ENCODE data around the gene LCP2.

LCP2 gene

DNA sequence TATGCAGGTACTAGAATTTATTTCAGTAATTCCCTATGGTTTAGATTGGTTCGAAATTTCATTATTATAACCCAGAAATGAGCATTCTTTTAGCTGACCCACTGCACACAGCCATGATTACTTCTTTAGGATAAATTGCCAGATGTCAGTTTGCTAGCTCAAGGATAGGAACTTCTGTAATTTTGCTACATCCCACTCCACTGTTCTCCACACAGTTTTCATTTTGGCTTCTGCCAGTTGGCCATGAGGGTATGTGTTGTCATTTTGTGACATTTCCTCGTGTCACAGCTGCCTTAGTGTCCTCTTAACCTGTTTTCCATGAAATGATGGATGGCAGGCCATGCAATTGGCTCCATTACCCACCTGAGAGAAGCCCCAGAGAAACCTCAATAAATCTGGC lies 16.2 kb upstream of the LCP2 start:
- no peak overlapping the region for H3K27ac ChIP-seq (ENCODE audit: low read length)
- no peak overlapping the region for H3K9ac ChIP-seq (ENCODE audit: low read length)
- no peaks in the 10 kb centered on the region for H3K9me3 ChIP-seq (ENCODE audit: control insufficient read depth, low read depth, low read length)
- H3K4me1 ChIP-seq (ENCODE audit: control insufficient read depth, low read depth, low read length), result peaks cover 13% of the 10 kb centered on the region
- no peaks in the 10 kb centered on the region for H3K27me3 ChIP-seq (ENCODE audit: control insufficient read depth, insufficient read depth, low read length)
- no peaks in the 10 kb centered on the region for H3K36me3 ChIP-seq (ENCODE audit: control insufficient read depth, low read depth, low read length)
- H3K4me3 ChIP-seq (ENCODE audit: low read length), result no peak overlapping the region

- no peak overlapping the region for H3K9ac ChIP-seq (ENCODE audit: low read length)
- H3K27ac ChIP-seq (ENCODE audit: low read length), result no peak overlapping the region
- H3K4me1 ChIP-seq (ENCODE audit: control insufficient read depth, low read depth, low read length), result peaks cover 13% of the 10 kb centered on the region
- H3K4me3 ChIP-seq (ENCODE audit: low read length), result no peak overlapping the region
- no peaks in the 10 kb centered on the region for H3K27me3 ChIP-seq (ENCODE audit: control insufficient read depth, insufficient read depth, low read length)
- no peaks in the 10 kb centered on the region for H3K9me3 ChIP-seq (ENCODE audit: control insufficient read depth, low read depth, low read length)
- no peaks in the 10 kb centered on the region for H3K36me3 ChIP-seq (ENCODE audit: control insufficient read depth, low read depth, low read length)
Measured at GRCh38 chr5:170313344-170313743, 15.8 kb upstream of the LCP2 start.

DNA sequence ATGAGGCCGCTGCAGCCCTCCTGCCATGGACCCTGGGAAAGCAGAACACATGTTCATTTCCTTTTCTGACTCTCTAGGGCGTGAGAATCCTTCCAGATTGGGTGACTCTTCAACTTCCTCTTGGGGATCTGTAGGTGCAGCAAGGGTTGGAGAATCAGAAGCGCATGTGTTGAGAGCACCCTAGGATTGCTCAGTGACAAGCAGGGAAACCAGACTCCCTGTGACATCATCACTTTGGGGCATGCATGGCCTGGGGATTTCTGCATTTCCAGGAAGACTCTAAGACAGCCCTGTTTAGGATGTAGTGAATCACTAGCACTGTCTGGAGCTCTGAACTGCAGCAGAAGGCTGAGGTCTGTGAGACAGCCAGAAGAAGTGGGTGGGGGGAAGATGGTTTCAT lies 15.1 kb upstream of the LCP2 start:
- Histone ChIP-seq H3K9ac (ENCODE audit: low read length) (no peak overlapping the region), H3K9me3 (ENCODE audit: control insufficient read depth, low read depth, low read length) (no peaks in the 10 kb centered on the region), H3K4me3 (ENCODE audit: low read length) (no peak overlapping the region), H3K27me3 (ENCODE audit: control insufficient read depth, insufficient read depth, low read length) (no peaks in the 10 kb centered on the region), H3K4me1 (ENCODE audit: control insufficient read depth, low read depth, low read length) (peaks cover 16% of the 10 kb centered on the region), H3K27ac (ENCODE audit: low read length) (no peak overlapping the region), H3K36me3 (ENCODE audit: control insufficient read depth, low read depth, low read length) (no peaks in the 10 kb centered on the region)

- Histone ChIP-seq H3K27me3 (ENCODE audit: control insufficient read depth, insufficient read depth, low read length) (no peaks in the 10 kb centered on the region), H3K36me3 (ENCODE audit: control insufficient read depth, low read depth, low read length) (no peaks in the 10 kb centered on the region), H3K4me1 (ENCODE audit: control insufficient read depth, low read depth, low read length) (peaks cover 16% of the 10 kb centered on the region), H3K4me3 (ENCODE audit: low read length) (no peak overlapping the region), H3K9ac (ENCODE audit: low read length) (no peak overlapping the region), H3K9me3 (ENCODE audit: control insufficient read depth, low read depth, low read length) (no peaks in the 10 kb centered on the region), H3K27ac (ENCODE audit: low read length) (no peak overlapping the region)
Measured at GRCh38 chr5:170312301-170312595, 14.7 kb upstream of the LCP2 start.

DNA sequence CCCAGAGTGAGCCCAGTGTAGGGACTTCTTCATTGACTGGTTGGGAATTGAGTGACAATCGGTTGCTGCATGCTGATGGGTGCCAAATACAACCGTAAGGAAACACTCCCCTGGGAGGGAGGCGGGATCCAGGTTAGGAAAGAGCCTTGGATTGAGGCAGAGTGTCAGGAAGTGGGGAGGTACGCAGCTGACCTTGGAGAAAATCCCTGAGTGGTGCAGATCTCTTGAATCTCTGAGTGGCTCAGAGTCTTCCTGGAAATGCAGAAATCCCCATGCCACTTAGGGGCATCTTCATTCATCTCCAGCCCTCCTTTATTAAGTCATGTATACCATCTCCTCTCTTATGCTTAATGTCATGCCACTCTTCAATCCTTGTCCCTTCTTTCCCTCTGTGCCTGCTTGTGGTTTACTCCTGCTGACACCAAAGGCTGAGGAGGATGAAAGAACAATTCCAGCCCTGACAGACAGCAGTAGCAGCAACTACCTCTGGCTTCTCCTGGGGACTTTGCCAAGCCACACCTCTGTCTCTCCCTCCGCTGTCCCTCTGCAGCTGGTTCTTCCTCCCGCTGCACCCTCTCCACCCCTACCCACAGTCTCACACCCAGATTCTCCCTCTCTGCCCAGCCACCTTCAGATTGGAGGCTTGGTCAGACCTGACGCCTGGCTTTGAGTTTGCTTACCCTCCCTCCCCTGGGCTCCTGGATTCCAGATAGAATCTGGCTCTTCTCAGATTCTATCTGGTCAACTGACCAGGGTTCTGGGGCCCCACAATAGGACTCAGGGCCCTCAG lies 14.1 kb upstream of the LCP2 start:
- Histone ChIP-seq H3K27me3 (ENCODE audit: control insufficient read depth, insufficient read depth, low read length) (no peaks in the 10 kb centered on the region), H3K4me3 (ENCODE audit: low read length) (no peak overlapping the region), H3K9me3 (ENCODE audit: control insufficient read depth, low read depth, low read length) (no peaks in the 10 kb centered on the region), H3K36me3 (ENCODE audit: control insufficient read depth, low read depth, low read length) (no peaks in the 10 kb centered on the region), H3K27ac (ENCODE audit: low read length) (no peak overlapping the region), H3K4me1 (ENCODE audit: control insufficient read depth, low read depth, low read length) (peaks cover 16% of the 10 kb centered on the region), H3K9ac (ENCODE audit: low read length) (no peak overlapping the region)

DNA sequence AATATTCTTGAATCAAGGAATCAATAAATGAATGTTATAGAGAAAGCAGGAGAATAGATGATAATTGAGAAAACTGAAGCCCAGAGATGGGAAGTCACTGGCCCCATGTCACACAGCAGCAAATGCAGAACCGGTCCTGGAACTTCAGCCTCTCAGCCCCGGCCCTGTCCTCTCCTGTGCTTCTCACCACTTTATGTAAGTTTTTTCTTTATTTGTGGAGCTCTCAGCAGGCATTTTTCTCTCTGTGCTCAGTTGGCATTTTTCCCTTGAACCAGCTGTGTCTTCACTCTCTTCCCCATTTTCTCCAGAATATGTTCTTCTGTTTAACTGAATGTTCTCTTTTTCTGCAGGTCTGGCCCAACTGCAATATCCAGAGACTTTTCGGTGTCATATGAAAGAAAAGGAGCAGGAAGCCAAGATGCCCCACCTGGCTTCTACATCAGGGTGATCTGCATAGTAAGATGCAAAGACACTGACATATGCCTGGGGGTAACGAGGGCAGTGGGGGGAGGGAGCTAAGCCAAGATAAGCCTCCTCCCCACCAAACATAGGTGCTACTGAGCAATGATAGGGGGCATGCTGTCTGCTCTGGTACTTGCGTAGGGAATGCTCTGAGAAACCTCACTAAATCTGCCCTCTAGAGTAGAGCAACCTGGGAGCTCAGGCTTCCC lies 12.8 kb upstream of the LCP2 start:
- Histone ChIP-seq H3K36me3 (ENCODE audit: control insufficient read depth, low read depth, low read length) (no peaks in the 10 kb centered on the region), H3K9ac (ENCODE audit: low read length) (no peak overlapping the region), H3K27ac (ENCODE audit: low read length) (no peak overlapping the region), H3K4me3 (ENCODE audit: low read length) (no peak overlapping the region), H3K27me3 (ENCODE audit: control insufficient read depth, insufficient read depth, low read length) (no peaks in the 10 kb centered on the region), H3K4me1 (ENCODE audit: control insufficient read depth, low read depth, low read length) (peaks cover 11% of the 10 kb centered on the region), H3K9me3 (ENCODE audit: control insufficient read depth, low read depth, low read length) (no peaks in the 10 kb centered on the region)

DNA sequence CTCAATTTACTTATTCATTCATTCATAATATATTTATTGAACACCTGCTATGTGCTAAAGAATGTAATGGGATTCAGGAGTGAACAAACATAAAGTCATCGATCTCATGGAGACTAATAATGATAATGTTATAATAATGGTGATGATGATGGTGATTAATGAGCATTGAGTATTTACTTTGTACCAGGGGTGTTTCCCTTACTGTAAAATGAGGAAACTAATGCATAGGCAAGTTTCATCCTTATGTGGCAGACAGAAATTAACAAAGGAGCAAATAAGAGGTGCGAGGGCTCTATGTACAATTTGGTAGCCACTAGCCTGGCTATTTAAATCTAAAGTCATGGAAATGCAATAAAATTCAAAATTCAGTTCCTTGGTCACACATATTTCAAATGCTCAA lies 11.1 kb upstream of the LCP2 start:
- no peaks in the 10 kb centered on the region for H3K36me3 ChIP-seq (ENCODE audit: control insufficient read depth, low read depth, low read length)
- H3K4me1 ChIP-seq (ENCODE audit: control insufficient read depth, low read depth, low read length), result peaks cover 3% of the 10 kb centered on the region
- H3K4me3 ChIP-seq (ENCODE audit: low read length), result no peak overlapping the region
- no peaks in the 10 kb centered on the region for H3K9me3 ChIP-seq (ENCODE audit: control insufficient read depth, low read depth, low read length)
- no peaks in the 10 kb centered on the region for H3K27me3 ChIP-seq (ENCODE audit: control insufficient read depth, insufficient read depth, low read length)
- no peak overlapping the region for H3K9ac ChIP-seq (ENCODE audit: low read length)
- H3K27ac ChIP-seq (ENCODE audit: low read length), result no peak overlapping the region

DNA sequence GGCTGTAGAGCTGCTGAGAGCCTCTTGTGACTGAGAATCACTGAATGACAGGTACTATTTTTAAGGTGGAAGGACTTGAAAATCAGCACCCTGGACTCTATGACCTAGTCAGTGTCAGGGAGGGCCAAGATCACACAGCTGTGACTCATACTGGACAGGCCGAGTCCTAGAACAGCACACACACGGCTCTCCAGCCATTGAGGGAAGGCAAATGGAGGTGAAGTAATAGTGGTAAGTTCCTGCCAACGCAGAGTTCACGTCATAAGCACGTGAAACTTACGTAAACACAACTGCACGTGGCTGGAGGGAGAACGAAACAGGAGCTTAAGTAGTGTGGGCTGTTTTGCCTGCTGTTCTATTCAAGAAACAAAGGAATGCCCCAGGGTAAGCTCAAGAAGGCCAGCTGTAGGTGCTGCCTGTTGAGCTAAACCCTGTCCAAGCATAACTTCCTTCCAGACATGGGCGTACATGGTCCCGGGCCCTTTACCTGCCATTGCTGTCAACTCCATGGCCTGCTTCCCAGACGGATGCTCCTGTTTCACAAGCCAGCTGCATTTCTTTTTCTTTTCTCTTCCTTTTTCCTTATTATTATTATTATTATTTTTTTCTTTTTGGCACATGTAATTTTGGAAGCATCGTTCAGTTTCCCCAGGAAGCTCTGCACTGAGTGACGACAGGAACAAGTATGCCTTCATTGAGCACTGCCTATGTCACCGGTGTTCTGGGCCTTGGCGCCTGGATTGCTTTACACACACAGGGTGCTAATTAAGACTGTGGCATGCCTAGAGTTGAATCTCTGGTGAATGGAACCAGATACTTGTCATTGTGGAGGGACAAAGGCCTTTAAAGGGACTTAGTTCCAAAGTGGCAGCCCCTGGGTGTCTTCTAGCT lies 10.2 kb upstream of the LCP2 start:
- H3K36me3 ChIP-seq (ENCODE audit: control insufficient read depth, low read depth, low read length), result no peaks in the 10 kb centered on the region
- H3K4me1 ChIP-seq (ENCODE audit: control insufficient read depth, low read depth, low read length), result peaks cover 6% of the 10 kb centered on the region
- H3K27me3 ChIP-seq (ENCODE audit: control insufficient read depth, insufficient read depth, low read length), result no peaks in the 10 kb centered on the region
- no peak overlapping the region for H3K9ac ChIP-seq (ENCODE audit: low read length)
- H3K27ac ChIP-seq (ENCODE audit: low read length), result no peak overlapping the region
- H3K4me3 ChIP-seq (ENCODE audit: low read length), result no peak overlapping the region
- no peaks in the 10 kb centered on the region for H3K9me3 ChIP-seq (ENCODE audit: control insufficient read depth, low read depth, low read length)

GRCh38 chr5:170306381-170306831 lies 8.8 kb upstream of the LCP2 start:
- H3K9ac ChIP-seq (ENCODE audit: low read length), result no peak overlapping the region
- no peaks in the 10 kb centered on the region for H3K27me3 ChIP-seq (ENCODE audit: control insufficient read depth, insufficient read depth, low read length)
- peaks cover 6% of the 10 kb centered on the region for H3K4me1 ChIP-seq (ENCODE audit: control insufficient read depth, low read depth, low read length)
- no peaks in the 10 kb centered on the region for H3K9me3 ChIP-seq (ENCODE audit: control insufficient read depth, low read depth, low read length)
- H3K4me3 ChIP-seq (ENCODE audit: low read length), result no peak overlapping the region
- no peak overlapping the region for H3K27ac ChIP-seq (ENCODE audit: low read length)
- no peaks in the 10 kb centered on the region for H3K36me3 ChIP-seq (ENCODE audit: control insufficient read depth, low read depth, low read length)

- no peak overlapping the region for H3K9ac ChIP-seq (ENCODE audit: low read length)
- H3K36me3 ChIP-seq (ENCODE audit: control insufficient read depth, low read depth, low read length), result no peaks in the 10 kb centered on the region
- H3K27me3 ChIP-seq (ENCODE audit: control insufficient read depth, insufficient read depth, low read length), result no peaks in the 10 kb centered on the region
- no peak overlapping the region for H3K4me3 ChIP-seq (ENCODE audit: low read length)
- peaks cover 6% of the 10 kb centered on the region for H3K4me1 ChIP-seq (ENCODE audit: control insufficient read depth, low read depth, low read length)
- H3K27ac ChIP-seq (ENCODE audit: low read length), result no peak overlapping the region
- no peaks in the 10 kb centered on the region for H3K9me3 ChIP-seq (ENCODE audit: control insufficient read depth, low read depth, low read length)
Measured at GRCh38 chr5:170305646-170306025, 8.1 kb upstream of the LCP2 start.

DNA sequence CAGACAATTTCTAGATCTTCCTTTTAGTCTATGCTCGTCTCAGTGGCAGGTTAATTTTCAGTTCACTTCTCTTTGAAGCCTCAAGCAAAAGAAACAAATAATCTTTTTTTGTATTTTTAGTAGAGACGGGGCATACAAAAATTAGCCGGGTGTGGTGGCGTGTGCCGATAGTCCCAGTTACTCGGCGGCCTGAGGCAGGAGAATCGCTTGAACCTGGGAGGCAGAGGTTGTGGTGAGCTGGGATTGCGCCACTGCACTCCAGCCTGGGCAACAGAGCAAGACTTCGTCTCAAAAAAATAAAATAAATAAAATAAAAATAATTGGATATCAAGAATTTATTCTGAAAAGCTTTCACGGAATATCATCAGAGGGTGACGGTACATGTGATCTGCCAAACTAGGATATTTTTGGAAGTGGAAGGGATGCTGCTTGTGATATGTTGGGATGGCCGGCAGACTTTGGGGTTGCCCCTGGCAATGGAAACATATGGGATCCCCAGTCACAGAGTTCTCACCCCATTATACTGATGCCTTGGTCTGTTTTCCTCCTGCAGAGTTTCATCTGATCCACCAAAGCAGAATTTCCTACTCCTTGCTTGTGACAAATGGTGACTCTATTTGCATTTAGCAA lies 7.6 kb upstream of the LCP2 start:
- no peak overlapping the region for H3K9ac ChIP-seq (ENCODE audit: low read length)
- no peak overlapping the region for H3K4me3 ChIP-seq (ENCODE audit: low read length)
- no peaks in the 10 kb centered on the region for H3K36me3 ChIP-seq (ENCODE audit: control insufficient read depth, low read depth, low read length)
- H3K27ac ChIP-seq (ENCODE audit: low read length), result no peak overlapping the region
- H3K27me3 ChIP-seq (ENCODE audit: control insufficient read depth, insufficient read depth, low read length), result no peaks in the 10 kb centered on the region
- no peaks in the 10 kb centered on the region for H3K9me3 ChIP-seq (ENCODE audit: control insufficient read depth, low read depth, low read length)
- peaks cover 6% of the 10 kb centered on the region for H3K4me1 ChIP-seq (ENCODE audit: control insufficient read depth, low read depth, low read length)

Measured in iPS-18a (cell line).